Measurements from ENCODE around the gene TMEM50B.
"Not testable (repeated sequence)": the region's sequence is repeated elsewhere in the genome, so short reads cannot be mapped to it uniquely, and the experiment has no call there.

TMEM50B gene

GRCh38 chr21:33479679-33480480, at the start of gene TMEM50B:
TMEM50B (minus strand) TSS chr21:33479974; CDS start chr21:33468885, 11,089 bp downstream.
- DNase-seq (ENCODE audit: low spot score) = peak; percentile 98

GRCh38 chr21:33522953-33523349, 43.2 kb upstream of the TMEM50B start:
- DNase-seq (ENCODE audit: low spot score) = no peak

- no peak for DNase-seq (ENCODE audit: low spot score)
Observed at GRCh38 chr21:33522297-33522952, 42.7 kb upstream of the TMEM50B start.

DNA sequence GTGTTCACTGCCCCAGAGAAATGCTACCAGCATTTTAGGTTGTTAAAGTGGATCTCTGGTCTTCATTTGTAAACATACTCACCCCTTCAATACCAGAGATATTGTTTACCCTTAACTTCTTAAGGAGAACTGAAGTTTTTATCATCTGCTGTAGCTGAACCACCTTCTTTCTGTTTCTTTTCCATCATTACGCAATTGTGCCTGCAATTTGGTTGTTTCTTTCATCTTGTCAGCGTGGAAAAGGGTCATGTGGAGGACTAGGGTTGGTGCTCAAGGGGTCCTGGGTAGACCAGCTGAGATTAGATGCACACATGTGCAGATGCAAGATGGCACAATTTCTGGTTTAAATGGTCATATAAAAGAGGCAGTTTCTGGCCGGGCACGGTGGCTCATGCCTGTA, 39.1 kb upstream of the TMEM50B start:
- no peak for DNase-seq (ENCODE audit: low spot score)

- no peak for DNase-seq (ENCODE audit: low spot score)
Observed at GRCh38 chr21:33514229-33514628, 34.5 kb upstream of the TMEM50B start.

GRCh38 chr21:33512481-33512880, 32.7 kb upstream of the TMEM50B start:
- DNase-seq (ENCODE audit: low spot score) = no peak

DNA sequence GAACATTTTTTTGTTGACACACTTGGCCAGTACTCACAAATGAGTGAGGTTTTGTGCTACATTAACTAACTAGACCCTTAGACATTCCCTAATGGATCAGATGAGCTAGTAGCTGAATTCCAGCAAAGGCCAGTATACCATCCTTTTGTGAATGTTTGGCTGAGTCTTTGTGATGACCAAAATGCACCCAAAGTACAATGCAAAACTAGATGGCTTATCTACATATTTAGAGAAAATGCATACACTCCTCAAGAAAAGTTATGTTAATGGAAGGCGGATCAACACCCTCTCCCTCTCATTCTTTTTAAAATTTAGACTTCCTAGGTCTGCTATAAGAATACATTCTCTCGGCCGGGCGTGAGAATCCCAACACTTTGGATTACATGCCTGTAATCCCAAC, 31.9 kb upstream of the TMEM50B start:
- DNase-seq (ENCODE audit: low spot score) = no peak

DNA sequence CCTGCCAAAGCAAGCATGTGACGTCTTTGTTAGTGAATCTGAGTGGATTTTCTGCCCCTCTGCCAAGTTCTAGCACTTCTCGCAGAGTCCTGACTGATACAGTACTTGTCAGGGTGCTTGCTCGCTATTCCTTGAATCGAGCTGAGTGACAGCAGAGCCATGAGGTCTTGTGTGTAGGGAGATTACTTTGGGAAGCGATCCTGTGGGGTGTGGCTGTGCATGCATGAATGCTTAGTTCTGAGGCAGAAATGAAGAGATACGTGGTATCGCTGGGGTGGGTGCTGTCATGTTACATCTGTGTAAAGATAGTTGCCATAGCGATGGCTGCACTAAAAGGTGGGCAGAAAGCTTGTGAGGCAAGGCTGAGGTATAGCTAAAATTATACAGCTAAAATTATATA, 31.1 kb upstream of the TMEM50B start:
- no peak for DNase-seq (ENCODE audit: low spot score)

GRCh38 chr21:33507003-33507402, 27.2 kb upstream of the TMEM50B start:
- DNase-seq (ENCODE audit: low spot score) = not testable (repeated sequence)

GRCh38 chr21:33505833-33506232, 26.1 kb upstream of the TMEM50B start:
- no peak for DNase-seq (ENCODE audit: low spot score)

DNA sequence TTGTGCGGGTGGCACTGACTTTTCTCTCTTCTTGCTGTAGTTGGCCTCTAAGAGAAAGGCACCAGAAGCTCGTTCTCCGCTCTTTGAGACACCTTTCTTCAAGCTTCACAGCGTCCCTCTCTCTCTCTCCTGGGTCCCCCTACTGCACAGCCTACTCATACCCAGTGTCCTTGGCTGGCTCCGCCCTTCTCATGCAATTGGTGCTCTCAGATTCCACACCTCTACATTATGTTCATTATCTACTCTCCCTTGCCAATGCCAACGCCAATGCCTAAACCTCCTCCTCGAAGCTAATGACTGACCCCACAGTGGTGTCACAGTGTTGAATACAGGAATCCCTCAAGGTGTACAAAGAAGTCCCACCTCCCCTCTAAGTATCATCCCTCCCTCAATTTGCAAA, 16.6 kb upstream of the TMEM50B start:
- no peak for DNase-seq (ENCODE audit: low spot score)

DNA sequence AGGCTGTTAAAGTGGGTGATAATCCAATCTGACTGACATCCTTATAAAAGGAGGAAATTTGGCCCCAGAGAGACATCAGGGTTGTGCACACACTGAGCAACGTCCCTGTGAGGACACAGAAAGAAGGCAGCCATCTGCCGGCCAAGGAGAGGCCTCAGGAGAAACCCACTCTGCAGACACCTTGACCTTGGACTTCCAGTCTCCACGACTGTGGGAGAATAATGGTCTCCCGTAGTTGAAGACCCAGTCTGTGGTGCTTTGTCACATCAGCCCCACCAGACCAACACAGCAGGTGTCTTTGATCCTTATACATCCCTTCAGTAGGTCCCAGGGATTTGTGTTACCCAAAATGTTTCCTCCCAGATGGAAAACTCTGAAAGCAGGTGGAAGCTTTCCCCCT, 16.0 kb upstream of the TMEM50B start:
- DNase-seq (ENCODE audit: low spot score) = no peak

GRCh38 chr21:33493756-33494155, 14.0 kb upstream of the TMEM50B start:
- no peak for DNase-seq (ENCODE audit: low spot score)

- no peak for DNase-seq (ENCODE audit: low spot score)
Observed at GRCh38 chr21:33492571-33492970, 12.8 kb upstream of the TMEM50B start.

DNA sequence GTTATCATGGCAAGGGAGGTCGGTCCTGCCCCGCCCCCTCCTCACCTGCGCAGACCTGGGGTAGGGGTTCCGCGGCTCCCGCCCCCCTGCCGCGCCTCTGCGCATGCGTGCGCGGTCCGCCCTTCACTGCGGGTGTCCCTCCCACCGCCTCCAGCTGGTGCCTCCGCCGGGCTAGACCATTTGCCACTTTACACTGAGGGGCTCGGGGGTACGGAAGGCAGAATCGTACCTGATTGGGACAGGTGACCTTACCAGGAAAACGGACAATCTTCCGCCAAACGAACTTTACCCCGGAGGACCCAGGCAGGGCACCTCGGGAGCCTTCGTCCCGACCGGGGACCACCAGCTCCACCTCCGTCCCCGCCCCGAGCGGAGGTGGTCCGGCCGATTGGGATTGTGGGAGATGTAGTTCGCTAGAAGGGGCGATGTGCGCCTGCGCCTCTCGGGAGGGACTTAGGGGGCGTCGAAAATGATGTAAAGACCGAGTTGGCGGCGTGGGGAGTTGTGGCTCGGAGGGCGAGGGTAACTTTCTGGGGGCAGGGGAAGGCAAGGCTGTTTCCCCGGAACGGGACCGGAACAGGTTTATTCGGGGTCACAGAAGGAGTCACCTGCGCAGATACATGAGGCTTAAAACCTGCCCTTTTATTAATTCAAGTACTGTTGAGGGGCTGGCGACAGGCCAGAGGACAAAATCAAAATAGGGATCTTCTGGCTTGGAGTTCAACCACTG, 11.8 kb upstream of the TMEM50B start, which contains the start of gene DNAJC28:
Gene DNAJC28 (minus strand): TSS at position 344 of the 730 bp plus-strand sequence. CDS start 2,323 bp downstream, outside the sequence.
- DNase-seq (ENCODE audit: low spot score) = peak; percentile 93

DNA sequence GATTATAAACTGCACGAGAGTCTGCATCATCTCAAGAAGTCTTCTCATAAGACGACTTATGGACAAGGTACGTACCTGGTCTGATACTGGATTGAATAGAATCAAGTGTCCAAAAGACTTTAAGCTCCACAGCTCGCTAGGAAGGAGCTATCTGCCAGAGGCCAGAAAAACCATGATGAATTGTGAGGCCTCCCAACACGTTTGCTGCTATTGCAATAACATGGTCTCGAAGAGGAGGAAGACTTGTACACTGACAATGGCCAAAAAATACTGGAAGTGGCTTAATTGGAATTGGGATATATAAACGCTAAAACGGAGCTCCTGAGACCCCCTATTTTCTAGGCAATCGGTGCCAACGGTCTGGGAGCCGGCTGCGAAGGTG, 11.2 kb upstream of the TMEM50B start:
- no peak for DNase-seq (ENCODE audit: low spot score)

DNA sequence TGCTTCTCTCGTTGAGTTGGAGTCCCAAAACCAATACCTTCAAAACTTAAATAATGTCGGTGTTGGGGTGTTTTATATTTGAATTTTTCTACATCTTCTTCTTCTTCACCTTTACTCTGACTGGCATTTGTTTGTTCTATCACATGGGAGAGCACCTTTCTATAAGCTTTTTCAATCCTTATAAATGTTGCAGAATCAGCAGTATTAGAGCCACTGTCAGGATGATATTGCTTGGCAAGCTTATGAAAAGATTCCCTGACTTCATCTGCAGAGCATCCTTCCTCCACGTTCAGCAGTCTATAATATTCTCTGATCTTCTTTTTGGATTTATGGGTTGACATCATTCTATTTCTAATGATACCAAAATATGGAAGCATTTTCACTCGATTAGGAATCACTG, 9.2 kb upstream of the TMEM50B start:
- DNase-seq (ENCODE audit: low spot score) = no peak

- no peak for DNase-seq (ENCODE audit: low spot score)
Observed at GRCh38 chr21:33487996-33488395, 8.2 kb upstream of the TMEM50B start.

GRCh38 chr21:33481314-33481943, 1.7 kb upstream of the TMEM50B start:
- DNase-seq (ENCODE audit: low spot score) = no peak

DNA sequence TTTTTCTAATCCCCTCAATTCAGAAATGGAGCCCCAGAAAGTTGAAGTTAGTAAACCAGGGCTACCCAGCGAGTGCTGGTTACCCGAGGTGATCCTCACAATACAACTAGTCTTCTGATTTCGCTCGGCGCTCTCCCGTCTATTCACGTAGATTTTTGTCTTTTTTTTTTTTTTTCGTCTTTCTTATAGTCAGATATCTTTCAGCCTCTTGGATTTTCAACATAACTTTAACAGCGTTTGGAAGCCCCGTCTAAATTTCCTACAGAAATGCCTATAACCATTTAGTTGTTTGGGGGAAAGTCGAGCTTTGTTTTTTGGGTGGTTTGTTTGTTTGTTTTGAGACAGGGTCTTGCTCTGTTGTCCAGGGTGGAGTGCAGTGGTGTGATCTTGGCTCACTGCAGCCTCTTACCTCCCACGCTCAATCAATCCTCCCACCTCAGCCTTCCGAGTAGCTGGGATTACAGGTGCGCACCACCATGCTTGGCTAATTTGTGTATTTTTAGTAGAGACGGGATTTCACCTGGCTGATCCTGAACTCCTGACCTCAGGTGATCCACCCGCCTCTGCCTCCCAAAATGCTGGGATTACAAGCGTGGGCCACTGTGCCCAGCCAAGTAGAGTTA, 818 bp upstream of the TMEM50B start:
- no peak for DNase-seq (ENCODE audit: low spot score)

GRCh38 chr21:33478935-33479678, 667 bp downstream of the TMEM50B start:
- peak; percentile 47 for DNase-seq (ENCODE audit: low spot score)

Measured in germinal center (tissue), 1 donor.